ENCODE measurements around the gene VTCN1.

VTCN1 gene

DNA sequence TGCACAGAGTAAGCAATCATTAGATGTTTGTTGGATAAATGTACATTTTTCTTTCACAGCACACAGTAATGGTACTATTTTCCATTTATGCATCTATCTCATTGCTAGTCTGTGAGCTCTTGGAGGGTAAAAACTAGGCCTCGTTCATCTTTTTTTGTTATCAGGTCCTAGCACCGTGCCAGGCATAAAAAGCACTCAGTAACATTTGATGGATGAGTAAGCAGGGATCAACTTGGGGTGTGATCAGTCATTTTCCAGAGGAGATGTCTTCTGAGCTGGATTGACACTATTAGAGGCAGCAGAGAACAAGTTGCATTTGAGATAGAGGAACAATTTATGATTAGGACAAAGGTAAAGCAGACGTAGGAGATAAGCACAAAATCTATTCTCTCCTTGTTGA, 4.3 kb upstream of the VTCN1 start:
- no peaks in the 10 kb centered on the region for H3K9me3 ChIP-seq (replicated peaks; ENCODE audit: insufficient read depth, low read length)
- H3K27ac ChIP-seq (ENCODE audit: low read length), result no peak overlapping the region
- DNase-seq, result no peak
- no peak for TF ChIP-seq CTCF (IDR thresholded peaks at IDR 0.05; ENCODE audit: low read length)
- TF ChIP-seq EZH2phosphoT487 (IDR thresholded peaks at IDR 0.05; ENCODE audit: low read length), result no peak
- no peak for TF ChIP-seq EZH2 (optimal IDR thresholded peaks at IDR 0.05; ENCODE audit: low read depth, low read length)
- no peaks in the 10 kb centered on the region for H3K36me3 ChIP-seq (replicated peaks; ENCODE audit: insufficient read depth, low read length)
- H3K27me3 ChIP-seq (replicated peaks; ENCODE audit: insufficient read depth, low read length), result no peaks in the 10 kb centered on the region
- no peaks in the 10 kb centered on the region for H3K79me2 ChIP-seq (ENCODE audit: low read length)
- no peaks in the 10 kb centered on the region for H3K9me2 ChIP-seq (replicated peaks; ENCODE audit: insufficient read depth, low read length)
- no peak overlapping the region for H3K4me3 ChIP-seq (ENCODE audit: low read length)
- no peak overlapping the region for H3K4me2 ChIP-seq (ENCODE audit: low read depth, low read length)
- no peaks in the 10 kb centered on the region for H4K20me1 ChIP-seq (ENCODE audit: insufficient read depth, low read length)
- no peaks in the 10 kb centered on the region for H3K4me1 ChIP-seq (ENCODE audit: low read length)
- no peaks in the 10 kb centered on the region for H3F3A ChIP-seq (ENCODE audit: insufficient read depth, low read length)
- H2AFZ ChIP-seq (ENCODE audit: low read length), result no peak overlapping the region
- H3K9ac ChIP-seq (ENCODE audit: low read length), result no peak overlapping the region

- H4K20me1 ChIP-seq (ENCODE audit: insufficient read depth, low read length), result no peaks in the 10 kb centered on the region
- no peak for DNase-seq
- no peak for TF ChIP-seq EZH2phosphoT487 (IDR thresholded peaks at IDR 0.05; ENCODE audit: low read length)
- TF ChIP-seq CTCF (IDR thresholded peaks at IDR 0.05; ENCODE audit: low read length), result no peak
- no peaks in the 10 kb centered on the region for H3K9me3 ChIP-seq (replicated peaks; ENCODE audit: insufficient read depth, low read length)
- H3K27me3 ChIP-seq (replicated peaks; ENCODE audit: insufficient read depth, low read length), result no peaks in the 10 kb centered on the region
- H2AFZ ChIP-seq (ENCODE audit: low read length), result no peak overlapping the region
- H3K27ac ChIP-seq (ENCODE audit: low read length), result no peak overlapping the region
- no peak overlapping the region for H3K9ac ChIP-seq (ENCODE audit: low read length)
- no peaks in the 10 kb centered on the region for H3K36me3 ChIP-seq (replicated peaks; ENCODE audit: insufficient read depth, low read length)
- no peaks in the 10 kb centered on the region for H3K79me2 ChIP-seq (ENCODE audit: low read length)
- no peaks in the 10 kb centered on the region for H3F3A ChIP-seq (ENCODE audit: insufficient read depth, low read length)
- H3K9me2 ChIP-seq (replicated peaks; ENCODE audit: insufficient read depth, low read length), result no peaks in the 10 kb centered on the region
- H3K4me2 ChIP-seq (ENCODE audit: low read depth, low read length), result no peak overlapping the region
- H3K4me3 ChIP-seq (ENCODE audit: low read length), result no peak overlapping the region
- no peaks in the 10 kb centered on the region for H3K4me1 ChIP-seq (ENCODE audit: low read length)
These were observed 2.3 kb upstream of the VTCN1 start for GRCh38 chr1:117213046-117213445.

GRCh38 chr1:117210386-117210785, 341 bp downstream of the VTCN1 start:
- H3K4me3 ChIP-seq (ENCODE audit: low read length), result no peak overlapping the region
- TF ChIP-seq EZH2phosphoT487 (IDR thresholded peaks at IDR 0.05; ENCODE audit: low read length), result no peak
- TF ChIP-seq EZH2 (optimal IDR thresholded peaks at IDR 0.05; ENCODE audit: low read depth, low read length), result no peak
- TF ChIP-seq CTCF (IDR thresholded peaks at IDR 0.05; ENCODE audit: low read length), result no peak
- no peaks in the 10 kb centered on the region for H3K36me3 ChIP-seq (replicated peaks; ENCODE audit: insufficient read depth, low read length)
- H3K9me2 ChIP-seq (replicated peaks; ENCODE audit: insufficient read depth, low read length), result no peaks in the 10 kb centered on the region
- no peaks in the 10 kb centered on the region for H3K4me1 ChIP-seq (ENCODE audit: low read length)
- H3F3A ChIP-seq (ENCODE audit: insufficient read depth, low read length), result no peaks in the 10 kb centered on the region
- H3K4me2 ChIP-seq (ENCODE audit: low read depth, low read length), result no peak overlapping the region
- H3K9ac ChIP-seq (ENCODE audit: low read length), result no peak overlapping the region
- no peaks in the 10 kb centered on the region for H3K79me2 ChIP-seq (ENCODE audit: low read length)
- H4K20me1 ChIP-seq (ENCODE audit: insufficient read depth, low read length), result no peaks in the 10 kb centered on the region
- no peaks in the 10 kb centered on the region for H3K27me3 ChIP-seq (replicated peaks; ENCODE audit: insufficient read depth, low read length)
- DNase-seq, result no peak
- H3K9me3 ChIP-seq (replicated peaks; ENCODE audit: insufficient read depth, low read length), result no peaks in the 10 kb centered on the region
- no peak overlapping the region for H3K27ac ChIP-seq (ENCODE audit: low read length)
- H2AFZ ChIP-seq (ENCODE audit: low read length), result no peak overlapping the region
